Measurements from ENCODE around the gene SNX25.

Gene SNX25

GRCh38 chr4:185335579-185335978, 126.2 kb downstream of the SNX25 start:
- H3K27me3 ChIP-seq: peaks cover 12% of the 10 kb centered on the region
- no peaks in the 10 kb centered on the region for H3K4me1 ChIP-seq (ENCODE audit: control insufficient read depth in 1 of 2, insufficient read depth in 1 of 2, low read depth in 1 of 2, low read length in 1 of 2)
- TF ChIP-seq, protein P1, sequence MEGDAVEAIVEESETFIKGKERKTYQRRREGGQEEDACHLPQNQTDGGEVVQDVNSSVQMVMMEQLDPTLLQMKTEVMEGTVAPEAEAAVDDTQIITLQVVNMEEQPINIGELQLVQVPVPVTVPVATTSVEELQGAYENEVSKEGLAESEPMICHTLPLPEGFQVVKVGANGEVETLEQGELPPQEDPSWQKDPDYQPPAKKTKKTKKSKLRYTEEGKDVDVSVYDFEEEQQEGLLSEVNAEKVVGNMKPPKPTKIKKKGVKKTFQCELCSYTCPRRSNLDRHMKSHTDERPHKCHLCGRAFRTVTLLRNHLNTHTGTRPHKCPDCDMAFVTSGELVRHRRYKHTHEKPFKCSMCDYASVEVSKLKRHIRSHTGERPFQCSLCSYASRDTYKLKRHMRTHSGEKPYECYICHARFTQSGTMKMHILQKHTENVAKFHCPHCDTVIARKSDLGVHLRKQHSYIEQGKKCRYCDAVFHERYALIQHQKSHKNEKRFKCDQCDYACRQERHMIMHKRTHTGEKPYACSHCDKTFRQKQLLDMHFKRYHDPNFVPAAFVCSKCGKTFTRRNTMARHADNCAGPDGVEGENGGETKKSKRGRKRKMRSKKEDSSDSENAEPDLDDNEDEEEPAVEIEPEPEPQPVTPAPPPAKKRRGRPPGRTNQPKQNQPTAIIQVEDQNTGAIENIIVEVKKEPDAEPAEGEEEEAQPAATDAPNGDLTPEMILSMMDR (IDR thresholded peaks at IDR 0.05): no peak
- no peak overlapping the region for H3K27ac ChIP-seq
- H3K9me3 ChIP-seq: no peaks in the 10 kb centered on the region
- no peaks in the 10 kb centered on the region for H3K36me3 ChIP-seq
- no peak overlapping the region for H3K4me3 ChIP-seq (ENCODE audit: low read depth in 1 of 2, low read length in 1 of 2)

DNA sequence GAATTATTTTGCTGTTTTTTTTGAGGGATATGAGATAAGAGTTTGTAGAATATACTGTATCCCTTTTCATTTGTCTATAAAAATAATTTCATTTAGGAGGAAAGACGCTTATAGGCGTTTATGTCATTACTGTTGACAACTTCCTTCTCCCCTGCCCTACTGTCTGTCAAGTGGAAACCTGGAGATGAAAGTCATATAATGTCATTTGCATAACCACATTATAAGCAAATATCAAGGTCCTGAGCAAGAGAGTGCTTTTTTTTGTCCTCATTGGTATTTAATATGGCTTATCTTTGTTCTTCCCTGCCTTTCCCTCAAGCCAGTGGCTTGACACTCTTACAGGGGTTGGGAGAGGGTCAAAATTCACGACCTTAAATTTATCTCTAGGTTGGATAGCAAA, 130.5 kb downstream of the SNX25 start:
- TF ChIP-seq, protein P1 (IDR thresholded peaks at IDR 0.05): no peak
- Histone ChIP-seq H3K9me3 (no peaks in the 10 kb centered on the region), H3K4me3 (ENCODE audit: low read depth in 1 of 2, low read length in 1 of 2) (no peak overlapping the region), H3K36me3 (no peaks in the 10 kb centered on the region), H3K27ac (no peak overlapping the region), H3K27me3 (peaks cover 29% of the 10 kb centered on the region), H3K4me1 (ENCODE audit: control insufficient read depth in 1 of 2, insufficient read depth in 1 of 2, low read depth in 1 of 2, low read length in 1 of 2) (no peaks in the 10 kb centered on the region)

DNA sequence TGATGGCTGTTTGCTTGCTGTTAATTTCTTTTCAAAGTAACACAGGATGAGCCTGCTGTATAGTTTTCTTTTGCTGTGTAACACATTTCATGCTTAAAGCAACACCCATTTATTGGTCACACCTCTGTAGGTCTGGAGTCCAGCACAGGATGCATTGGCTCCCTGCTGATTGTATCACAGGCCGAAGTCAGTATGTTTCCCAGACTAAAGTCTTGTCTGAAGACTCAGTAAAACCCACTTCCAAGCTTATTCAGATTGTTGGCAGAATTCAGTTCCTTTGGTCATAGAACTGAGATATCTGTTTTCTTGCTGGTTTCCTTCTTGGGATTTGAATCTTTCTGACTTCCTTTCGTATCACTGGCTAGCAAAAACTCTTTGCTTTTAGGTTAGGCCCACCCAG, 132.0 kb downstream of the SNX25 start:
- TF ChIP-seq, protein P1 (IDR thresholded peaks at IDR 0.05): no peak
- Histone ChIP-seq H3K9me3 (no peaks in the 10 kb centered on the region), H3K27me3 (peaks cover 34% of the 10 kb centered on the region), H3K4me3 (ENCODE audit: low read depth in 1 of 2, low read length in 1 of 2) (no peak overlapping the region), H3K4me1 (ENCODE audit: control insufficient read depth in 1 of 2, insufficient read depth in 1 of 2, low read depth in 1 of 2, low read length in 1 of 2) (no peaks in the 10 kb centered on the region), H3K36me3 (no peaks in the 10 kb centered on the region), H3K27ac (no peak overlapping the region)

- H3K27ac ChIP-seq: no peak overlapping the region
- no peaks in the 10 kb centered on the region for H3K4me1 ChIP-seq (ENCODE audit: control insufficient read depth in 1 of 2, insufficient read depth in 1 of 2, low read depth in 1 of 2, low read length in 1 of 2)
- TF ChIP-seq, protein P1 (IDR thresholded peaks at IDR 0.05): no peak
- no peak overlapping the region for H3K4me3 ChIP-seq (ENCODE audit: low read depth in 1 of 2, low read length in 1 of 2)
- H3K36me3 ChIP-seq: no peaks in the 10 kb centered on the region
- peaks cover 34% of the 10 kb centered on the region for H3K27me3 ChIP-seq
- H3K9me3 ChIP-seq: no peaks in the 10 kb centered on the region
These were observed 132.4 kb downstream of the SNX25 start for GRCh38 chr4:185341841-185342240.

GRCh38 chr4:185343726-185344581, 134.6 kb downstream of the SNX25 start:
- peaks cover 30% of the 10 kb centered on the region for H3K27me3 ChIP-seq
- no peaks in the 10 kb centered on the region for H3K36me3 ChIP-seq

More at GRCh38 chr4:185343726-185344581, 134.6 kb downstream of the SNX25 start:
- TF ChIP-seq, protein P1 (IDR thresholded peaks at IDR 0.05): no peak
- no peak overlapping the region for H3K4me3 ChIP-seq (ENCODE audit: low read depth in 1 of 2, low read length in 1 of 2)
- H3K4me1 ChIP-seq (ENCODE audit: control insufficient read depth in 1 of 2, insufficient read depth in 1 of 2, low read depth in 1 of 2, low read length in 1 of 2): no peaks in the 10 kb centered on the region
- no peak overlapping the region for H3K27ac ChIP-seq
- H3K9me3 ChIP-seq: no peaks in the 10 kb centered on the region

Data from neutrophil (primary cell).